ENCODE results near the gene SMC1B. TPM values are rescaled to one million over a fixed set of nuclear protein-coding genes. Genes with fewer than 3 reads are reported as not detected.

SMC1B gene
- total RNA-seq, 4 donors from 2014 or later, result 0.17 TPM; not detected in 3

DNA sequence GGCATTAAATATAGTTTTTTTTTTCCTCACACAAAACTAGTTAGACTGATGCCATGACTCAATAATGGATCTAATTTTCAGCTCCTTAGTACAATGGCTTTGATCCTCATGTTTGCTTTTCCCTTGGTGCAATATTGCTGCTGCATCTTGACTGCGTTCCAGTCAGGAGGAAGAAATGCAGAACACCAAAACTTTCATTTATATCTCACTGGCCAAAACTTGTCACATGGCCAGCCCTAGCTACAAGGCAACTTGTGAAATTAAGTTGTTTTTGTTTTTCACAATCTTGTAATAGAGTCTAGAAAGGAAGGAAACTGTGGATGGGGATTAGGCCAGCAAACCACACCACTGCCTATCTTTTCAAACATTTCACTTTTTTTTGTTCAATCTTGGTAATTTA lies 36.7 kb downstream of the SMC1B start:
- TF ChIP-seq, protein P1, sequence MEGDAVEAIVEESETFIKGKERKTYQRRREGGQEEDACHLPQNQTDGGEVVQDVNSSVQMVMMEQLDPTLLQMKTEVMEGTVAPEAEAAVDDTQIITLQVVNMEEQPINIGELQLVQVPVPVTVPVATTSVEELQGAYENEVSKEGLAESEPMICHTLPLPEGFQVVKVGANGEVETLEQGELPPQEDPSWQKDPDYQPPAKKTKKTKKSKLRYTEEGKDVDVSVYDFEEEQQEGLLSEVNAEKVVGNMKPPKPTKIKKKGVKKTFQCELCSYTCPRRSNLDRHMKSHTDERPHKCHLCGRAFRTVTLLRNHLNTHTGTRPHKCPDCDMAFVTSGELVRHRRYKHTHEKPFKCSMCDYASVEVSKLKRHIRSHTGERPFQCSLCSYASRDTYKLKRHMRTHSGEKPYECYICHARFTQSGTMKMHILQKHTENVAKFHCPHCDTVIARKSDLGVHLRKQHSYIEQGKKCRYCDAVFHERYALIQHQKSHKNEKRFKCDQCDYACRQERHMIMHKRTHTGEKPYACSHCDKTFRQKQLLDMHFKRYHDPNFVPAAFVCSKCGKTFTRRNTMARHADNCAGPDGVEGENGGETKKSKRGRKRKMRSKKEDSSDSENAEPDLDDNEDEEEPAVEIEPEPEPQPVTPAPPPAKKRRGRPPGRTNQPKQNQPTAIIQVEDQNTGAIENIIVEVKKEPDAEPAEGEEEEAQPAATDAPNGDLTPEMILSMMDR (IDR thresholded peaks at IDR 0.05; ENCODE audit: low read depth), result no peak

DNA sequence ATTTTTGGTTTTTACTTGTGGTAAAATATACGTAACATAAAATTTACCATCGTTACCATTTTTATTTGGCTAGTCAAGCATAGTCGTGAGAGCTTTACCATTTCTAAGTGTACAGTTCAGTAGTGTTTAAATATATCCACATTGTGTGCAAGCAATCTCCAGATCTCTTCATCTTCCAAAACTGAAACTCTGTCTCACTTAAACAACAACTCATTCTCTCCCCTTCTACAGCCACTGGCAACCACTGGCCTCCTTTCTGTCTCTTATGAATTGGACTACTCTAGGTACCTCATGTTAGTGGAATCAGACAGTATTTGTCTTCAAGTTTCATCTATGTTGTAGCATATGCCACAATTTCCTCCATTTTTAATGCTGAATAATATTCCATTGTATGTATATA lies 37.4 kb downstream of the SMC1B start:
- TF ChIP-seq, protein P1 (IDR thresholded peaks at IDR 0.05; ENCODE audit: low read depth), result no peak

GRCh38 chr22:45366713-45367112 lies 46.7 kb downstream of the SMC1B start:
- TF ChIP-seq, protein P1 (IDR thresholded peaks at IDR 0.05; ENCODE audit: low read depth), result no peak

DNA sequence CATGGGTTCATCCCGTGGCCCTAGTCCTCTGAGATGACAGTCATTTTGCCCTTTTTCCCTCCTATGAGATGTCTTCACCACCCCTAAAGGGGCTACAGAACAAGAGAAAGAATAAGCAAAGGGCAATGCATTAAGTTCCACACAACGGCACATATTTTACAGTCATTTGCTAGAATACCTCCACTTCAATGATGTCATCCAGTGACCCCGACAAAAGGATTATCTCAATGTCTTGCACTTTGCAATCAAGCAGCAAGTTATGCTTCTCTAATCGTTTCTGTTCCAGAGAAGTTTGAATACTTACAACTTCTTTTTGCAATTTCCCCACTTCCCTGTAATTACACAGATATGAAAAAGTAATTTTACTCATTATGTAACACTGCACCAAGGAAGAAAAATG lies 53.8 kb downstream of the SMC1B start:
- TF ChIP-seq, protein P1 (IDR thresholded peaks at IDR 0.05; ENCODE audit: low read depth), result no peak

- TF ChIP-seq, protein P1 (IDR thresholded peaks at IDR 0.05; ENCODE audit: low read depth), result no peak
Measured at GRCh38 chr22:45358127-45358526, 55.3 kb downstream of the SMC1B start.

DNA sequence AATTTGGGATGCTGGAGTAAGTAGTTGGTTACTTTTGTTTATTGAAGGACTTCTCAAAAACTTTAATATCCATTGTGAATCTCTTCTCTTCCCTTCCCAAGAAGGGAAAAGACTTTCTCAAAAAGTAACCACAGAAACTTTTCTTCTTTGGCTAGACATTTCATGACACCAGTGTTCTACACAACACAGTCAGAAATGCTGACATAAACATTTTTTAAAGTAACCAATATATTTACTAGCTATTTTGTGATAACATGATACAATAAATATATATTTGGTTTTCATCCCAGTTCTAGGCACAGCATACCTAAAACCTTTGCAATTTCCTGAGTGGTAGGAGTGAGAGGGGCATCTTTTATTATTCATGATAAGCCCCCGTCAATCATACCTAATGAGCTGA lies 55.9 kb downstream of the SMC1B start:
- TF ChIP-seq, protein P1 (IDR thresholded peaks at IDR 0.05; ENCODE audit: low read depth), result no peak

DNA sequence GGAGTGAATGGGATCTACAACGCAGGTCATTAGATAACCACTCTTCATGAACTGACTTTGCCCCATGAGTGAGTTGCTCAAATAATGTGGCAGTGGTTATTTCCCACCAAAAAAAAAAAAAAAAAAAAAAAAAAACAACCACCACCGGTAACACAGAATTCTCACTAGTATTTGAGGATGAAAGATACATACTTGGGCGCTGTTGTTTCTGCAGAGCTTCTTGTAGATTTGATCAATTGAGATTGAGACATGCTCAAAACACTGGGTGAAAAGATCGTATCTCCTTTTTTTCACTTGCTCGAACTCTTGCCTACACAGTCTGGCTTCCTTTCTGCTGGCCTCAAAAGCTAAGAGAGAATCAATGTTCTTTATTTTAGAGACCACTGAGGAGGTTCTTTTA lies 59.6 kb downstream of the SMC1B start:
- TF ChIP-seq, protein P1 (IDR thresholded peaks at IDR 0.05; ENCODE audit: low read depth), result no peak
